Jurkat, Clone E6-1 (cell line): ENCODE data around the gene OR52I1. TPM values are rescaled to one million over a fixed set of nuclear protein-coding genes. Genes with fewer than 3 reads are reported as not detected.

Experiments used
- DNase-seq: peaks from one replicate; pipeline ENCODE4 v3.0.0-alpha.2; 2011; ENCODE audit warnings: low read depth, low spot score
- H3K4me3 ChIP-seq: 2 replicates; pipeline ENCODE4 v1.5.1; 2011; ENCODE audit warnings: mild to moderate bottlenecking, low read length, control low read depth, moderate library complexity
- polyA plus RNA-seq: library from polyadenylated mRNA; unstranded; fragments of >200 nt; gene quantifications from one replicate; pipeline ENCODE4 v1.2.1, GENCODE V29; 2012; ENCODE audit warnings: missing spikeins; ENCODE audit not compliant: insufficient read length, insufficient read depth

The OR52I1 gene, protein sequence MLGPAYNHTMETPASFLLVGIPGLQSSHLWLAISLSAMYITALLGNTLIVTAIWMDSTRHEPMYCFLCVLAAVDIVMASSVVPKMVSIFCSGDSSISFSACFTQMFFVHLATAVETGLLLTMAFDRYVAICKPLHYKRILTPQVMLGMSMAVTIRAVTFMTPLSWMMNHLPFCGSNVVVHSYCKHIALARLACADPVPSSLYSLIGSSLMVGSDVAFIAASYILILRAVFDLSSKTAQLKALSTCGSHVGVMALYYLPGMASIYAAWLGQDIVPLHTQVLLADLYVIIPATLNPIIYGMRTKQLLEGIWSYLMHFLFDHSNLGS
- polyA plus RNA-seq = not detected

- H3K4me3 ChIP-seq = no peak within 1 kb of the TSS
- DNase-seq = no peak
Observed at GRCh38 chr11:4593739-4594138, at the start of gene OR52I1. OR52I1 (plus strand) TSS chr11:4594039; CDS start chr11:4594039, 0 bp downstream.

GRCh38 chr11:4544891-4545290 lies 48.9 kb upstream of the OR52I1 start, which contains the start of gene OR52M1:
OR52M1 (plus strand) TSS chr11:4545191; CDS start chr11:4545191, 0 bp downstream.
- no peak for DNase-seq
- H3K4me3 ChIP-seq = no peak within 1 kb of the TSS

DNA sequence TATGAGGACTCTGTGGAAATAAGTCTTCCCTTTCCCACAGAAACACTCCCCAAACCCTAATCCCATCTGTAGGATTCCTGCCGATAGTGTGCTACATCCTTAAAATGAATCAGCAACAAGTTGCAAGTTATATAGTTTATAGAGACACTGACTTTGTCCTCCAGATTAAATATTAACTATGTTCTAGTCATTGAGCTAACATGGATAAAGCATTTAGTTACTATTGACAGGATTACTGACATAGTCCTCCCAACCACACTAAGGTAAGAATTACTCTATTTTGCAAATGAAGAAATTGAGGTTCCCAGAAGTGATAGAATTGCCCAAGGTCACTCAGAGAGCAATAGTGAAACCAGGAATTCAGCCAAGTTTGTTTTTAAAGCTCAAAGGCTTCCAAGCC lies 47.0 kb upstream of the OR52I1 start:
- no peak overlapping the region for H3K4me3 ChIP-seq
- DNase-seq = no peak

GRCh38 chr11:4547416-4547815 lies 46.4 kb upstream of the OR52I1 start:
- no peak overlapping the region for H3K4me3 ChIP-seq
- DNase-seq = no peak

- no peak for DNase-seq
Observed at GRCh38 chr11:4551346-4551979, 42.4 kb upstream of the OR52I1 start.

GRCh38 chr11:4559527-4560440 lies 34.1 kb upstream of the OR52I1 start:
- no peak overlapping the region for H3K4me3 ChIP-seq
- DNase-seq = no peak

More at GRCh38 chr11:4551346-4551979, 42.4 kb upstream of the OR52I1 start:
- H3K4me3 ChIP-seq = no peak overlapping the region

DNA sequence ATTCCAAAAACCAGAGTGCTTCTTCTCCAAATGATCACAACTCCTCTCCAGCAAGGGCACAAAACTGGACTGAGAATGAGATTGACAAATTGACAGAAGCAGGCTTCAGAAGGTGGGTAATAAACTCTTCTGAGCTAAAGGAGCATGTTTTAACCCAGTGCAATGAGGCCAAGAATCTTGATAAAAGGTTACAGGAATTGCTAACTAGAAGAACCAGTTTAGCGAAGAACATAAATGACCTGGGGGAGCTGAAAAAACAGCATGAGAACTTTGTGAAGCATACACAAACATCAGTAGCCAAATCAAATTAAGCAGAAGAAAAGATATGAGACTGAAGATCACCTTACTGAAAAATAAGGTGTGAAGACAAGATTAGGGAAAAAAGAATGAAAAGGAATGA lies 33.4 kb upstream of the OR52I1 start:
- no peak for DNase-seq
- no peak overlapping the region for H3K4me3 ChIP-seq

- DNase-seq = no peak
- H3K4me3 ChIP-seq = no peak overlapping the region
Observed at GRCh38 chr11:4565371-4565770, 28.5 kb upstream of the OR52I1 start.

- H3K4me3 ChIP-seq = no peak overlapping the region
- no peak for DNase-seq
Observed at GRCh38 chr11:4569075-4569474, 24.8 kb upstream of the OR52I1 start.

GRCh38 chr11:4576880-4577279 lies 17.0 kb upstream of the OR52I1 start:
- no peak for DNase-seq
- no peak overlapping the region for H3K4me3 ChIP-seq

- no peak for DNase-seq
- no peak overlapping the region for H3K4me3 ChIP-seq
Observed at GRCh38 chr11:4577761-4578160, 16.1 kb upstream of the OR52I1 start.

GRCh38 chr11:4578624-4579023 lies 15.2 kb upstream of the OR52I1 start:
- DNase-seq = no peak
- H3K4me3 ChIP-seq = no peak overlapping the region

DNA sequence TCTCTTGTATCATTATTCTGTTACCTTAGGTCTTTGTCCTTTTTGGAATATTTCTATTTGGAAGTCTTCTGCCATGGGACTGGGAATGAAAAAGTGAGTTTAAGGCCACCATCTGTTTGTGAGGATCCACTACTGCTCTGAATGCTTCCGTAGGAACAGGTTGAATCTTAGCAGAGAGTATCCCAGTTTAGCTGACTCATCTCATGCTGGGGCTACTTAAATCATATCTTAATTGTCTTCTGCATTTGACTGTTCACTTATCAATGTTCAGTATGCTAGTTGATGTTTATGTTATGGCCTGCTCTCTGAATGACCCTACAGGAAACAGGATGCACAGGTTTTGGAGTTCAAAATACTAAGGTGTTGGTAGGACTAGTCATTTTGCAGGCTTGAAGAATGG lies 13.7 kb upstream of the OR52I1 start:
- no peak for DNase-seq
- no peak overlapping the region for H3K4me3 ChIP-seq

DNA sequence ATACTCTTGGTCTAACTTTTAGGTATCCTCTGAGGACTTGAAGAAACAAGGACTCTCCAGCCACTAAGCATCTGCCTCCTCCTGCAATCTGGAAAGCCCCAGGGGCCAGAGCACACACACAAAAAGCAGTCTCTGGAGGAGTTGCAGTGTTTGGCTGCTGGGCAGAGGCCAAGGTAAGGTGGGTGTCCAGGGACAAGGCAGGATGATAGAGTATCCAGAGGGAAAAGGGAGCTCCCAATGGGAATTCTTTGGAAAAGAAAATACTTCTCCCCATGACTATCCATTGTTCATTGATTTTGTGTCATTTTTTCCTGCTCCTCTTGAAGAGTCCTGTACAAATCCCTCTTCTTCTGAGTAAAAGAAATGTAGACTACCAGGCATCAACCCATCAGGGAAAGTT lies 12.4 kb upstream of the OR52I1 start, which contains the start of gene OR52I2:
Gene OR52I2, plus strand, starts transcription at position 301 of the 400 bp plus-strand sequence.
- no peak for DNase-seq
- H3K4me3 ChIP-seq = no peak within 1 kb of the TSS

DNA sequence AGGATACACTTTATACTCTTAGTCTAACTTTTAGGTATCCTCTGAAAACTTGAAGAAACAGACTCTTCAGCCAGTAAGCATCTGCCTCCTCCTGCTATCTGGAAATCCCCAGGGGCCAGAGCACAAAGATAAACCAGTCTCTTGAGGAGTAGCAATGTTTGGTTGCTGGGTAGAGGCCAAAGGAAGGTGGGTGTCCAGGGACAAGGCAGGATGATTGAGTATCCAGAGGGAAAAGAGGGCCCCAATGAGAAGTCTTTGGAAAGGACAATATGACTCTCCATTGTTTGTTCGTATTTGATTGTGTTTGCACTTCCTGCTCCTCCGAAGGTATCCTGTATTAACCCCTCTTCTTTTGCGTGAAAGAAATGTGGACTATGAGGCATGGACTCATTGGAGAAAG lies 4.8 kb upstream of the OR52I1 start:
- H3K4me3 ChIP-seq = no peak overlapping the region
- DNase-seq = no peak

DNA sequence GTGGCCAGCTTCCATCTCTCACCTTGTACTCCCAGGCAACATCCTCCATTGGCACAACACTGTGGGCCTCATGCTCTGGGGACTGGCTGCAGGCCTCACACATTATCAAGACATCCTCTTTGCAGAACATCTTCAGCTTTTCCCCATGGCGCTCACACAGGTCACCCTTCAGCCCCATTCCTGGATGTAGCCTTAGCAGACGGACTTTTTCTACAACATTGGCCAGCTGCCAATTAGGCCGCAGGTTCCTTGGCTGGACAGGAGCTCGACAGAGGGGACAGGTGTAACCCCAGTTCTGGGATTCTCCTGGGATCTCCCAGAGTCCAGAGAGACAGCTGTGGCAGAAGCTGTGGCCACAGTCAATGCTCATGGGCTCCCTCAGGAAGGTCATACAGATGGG lies 11.2 kb downstream of the OR52I1 start:
- no peak overlapping the region for H3K4me3 ChIP-seq
- no peak for DNase-seq

DNA sequence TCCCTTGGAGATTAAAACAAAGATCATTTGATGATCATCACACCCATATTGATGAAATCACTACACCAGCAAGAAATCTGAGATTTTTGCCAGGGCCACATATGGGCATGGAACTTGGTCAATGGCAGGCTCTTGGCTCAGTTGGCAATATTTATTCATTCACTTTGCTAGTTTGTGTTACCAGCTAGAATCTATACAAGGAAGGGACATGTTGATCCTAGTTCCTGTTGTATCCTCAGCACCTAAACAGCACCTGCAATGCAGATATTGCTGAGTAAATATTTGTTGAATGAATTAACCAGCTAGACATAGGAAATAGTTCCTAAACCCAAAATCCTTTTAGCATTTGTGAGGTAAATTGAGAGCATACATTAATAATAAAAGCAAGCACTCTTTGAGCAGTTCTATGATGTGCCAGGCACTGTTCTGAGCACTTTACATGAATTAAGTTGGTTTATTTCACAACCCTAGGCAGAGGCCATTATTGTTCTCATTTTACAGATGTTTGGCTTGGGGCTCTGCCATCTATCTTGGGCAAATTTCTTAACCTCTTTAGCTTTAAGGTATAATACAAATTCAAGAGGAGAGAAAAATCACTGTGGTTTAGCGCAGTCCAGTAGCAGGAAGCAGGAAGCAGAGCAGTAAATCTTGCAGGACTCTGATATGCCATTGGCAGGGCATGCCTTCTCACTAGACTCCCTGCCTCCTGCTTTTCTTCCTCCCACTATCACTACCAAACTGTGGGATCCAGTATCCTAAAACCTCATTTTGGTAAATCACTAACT lies 12.6 kb downstream of the OR52I1 start:
- H3K4me3 ChIP-seq = no peak overlapping the region
- DNase-seq = no peak

DNA sequence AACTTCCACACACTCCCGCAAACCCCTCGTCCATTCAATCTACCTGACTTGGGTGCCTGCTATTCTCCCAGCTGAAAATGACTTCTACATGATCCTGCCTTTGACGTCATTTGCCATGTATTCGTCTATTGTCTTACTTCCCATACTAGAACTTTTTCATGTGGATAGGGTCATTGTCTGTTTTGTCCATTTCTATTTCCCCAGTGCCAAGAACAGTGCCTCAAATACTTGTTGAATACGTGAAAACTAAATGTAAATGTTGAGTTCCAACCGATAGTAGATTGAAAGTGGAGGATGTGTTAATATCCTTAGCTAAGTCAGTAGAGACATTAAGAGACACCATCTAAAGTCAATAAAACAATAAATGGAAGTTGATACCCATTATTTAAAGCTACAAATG lies 13.3 kb downstream of the OR52I1 start:
- no peak for DNase-seq
- peak overlapping the region; percentile 69 for H3K4me3 ChIP-seq
